Measurements from ENCODE around the gene KDELR1. TPM values are rescaled to one million over a fixed set of nuclear protein-coding genes. Genes with fewer than 3 reads are reported as not detected.

KDELR1 gene
- total RNA-seq, 1 experiment from 2014 or later, result 198 TPM

DNA sequence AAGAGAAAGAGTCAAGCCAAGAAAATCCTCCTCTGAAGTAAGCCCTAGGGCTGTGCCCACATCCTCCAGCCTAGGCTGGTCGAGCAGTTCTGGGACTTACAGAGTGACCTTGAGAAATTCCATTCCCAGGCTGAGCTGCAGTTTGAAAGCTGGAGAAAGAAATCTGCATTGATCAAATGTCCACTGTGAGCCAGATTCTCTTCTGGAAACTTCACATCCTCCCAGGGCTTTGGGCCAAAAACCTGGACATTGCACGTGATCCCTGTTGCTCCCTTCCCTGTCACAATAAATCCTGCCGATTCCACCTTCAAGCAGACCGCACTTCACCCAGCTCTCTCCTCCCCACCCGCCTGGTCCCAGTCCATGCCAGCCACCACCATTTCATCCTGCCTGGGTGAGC lies 43.3 kb downstream of the KDELR1 start:
- no peak overlapping the region for H2BK12ac ChIP-seq (ENCODE audit: insufficient read length, low read depth, low read length)
- no peak overlapping the region for H2BK15ac ChIP-seq (ENCODE audit: low read depth, low read length)
- no peak overlapping the region for H2AFZ ChIP-seq (ENCODE audit: low read length)
- H3K4me1 ChIP-seq (ENCODE audit: insufficient read depth, low read length), result no peaks in the 10 kb centered on the region
- Mint-ChIP-seq H3K4me3 (no peak overlapping the region), H3K9me3 (no peaks in the 10 kb centered on the region), H3K4me1 (peaks cover 2 to 3% of the 10 kb centered on the region in 2 experiments; a peak in 3 of 4 replicates), H3K27ac (peak overlapping the region in 1 of 3 experiments; percentile 5; a peak in 1 of 7 replicates), H3K27me3 (ENCODE audit: low read depth) (no peaks in the 10 kb centered on the region), H3K36me3 (ENCODE audit: insufficient read depth in 1 of 3, low read depth in 3 of 3) (peaks cover 0 to 4% (median 0%) of the 10 kb centered on the region in 3 experiments; a peak in 1 of 7 replicates)
- no peak overlapping the region for H2AK5ac ChIP-seq (ENCODE audit: insufficient read length, low read length)
- WGBS (ENCODE audit: extremely low coverage, insufficient read length, low lambda C conversion rate), result no CpG with 5 or more reads among the region's 5 CpGs
- no peaks in the 10 kb centered on the region for H3K9me3 ChIP-seq (ENCODE audit: control insufficient read depth, low read depth, low read length)
- H3K79me1 ChIP-seq (ENCODE audit: insufficient read depth, low read depth, low read length, poor library complexity, severe bottlenecking), result no peaks in the 10 kb centered on the region
- H3T11ph ChIP-seq (ENCODE audit: low read length), result no peak overlapping the region
- no peak overlapping the region for H4K5ac ChIP-seq (ENCODE audit: insufficient read length, low read depth, low read length)
- DNase-seq, result no peak
- no peak overlapping the region for H2BK20ac ChIP-seq (ENCODE audit: low read depth, low read length, poor library complexity, severe bottlenecking)
- no peaks in the 10 kb centered on the region for H4K20me1 ChIP-seq (ENCODE audit: control insufficient read depth, insufficient read depth, insufficient read length)
- H3K9ac ChIP-seq (ENCODE audit: extremely low read depth, insufficient read length, low read length), result no peak overlapping the region
- no peak overlapping the region for H3K4ac ChIP-seq (ENCODE audit: low read depth, low read length)
- no peak overlapping the region for H3K4me2 ChIP-seq (ENCODE audit: insufficient read depth, insufficient read length, low read length)
- H3K79me2 ChIP-seq (ENCODE audit: insufficient read depth, low read length), result no peaks in the 10 kb centered on the region
- no peaks in the 10 kb centered on the region for H3K27me3 ChIP-seq (ENCODE audit: insufficient read depth, low read length)
- no peak overlapping the region for H3K23ac ChIP-seq (ENCODE audit: insufficient read length, low read depth, low read length)
- H3K56ac ChIP-seq (ENCODE audit: insufficient read length, low read depth, low read length), result no peak overlapping the region
- H4K91ac ChIP-seq (ENCODE audit: insufficient read length, low read depth, low read length), result no peak overlapping the region
- no peak overlapping the region for H3K14ac ChIP-seq (ENCODE audit: insufficient read depth, low read length)
- no peak overlapping the region for H2BK5ac ChIP-seq (ENCODE audit: insufficient read length, low read length)
- TF ChIP-seq, protein P1, sequence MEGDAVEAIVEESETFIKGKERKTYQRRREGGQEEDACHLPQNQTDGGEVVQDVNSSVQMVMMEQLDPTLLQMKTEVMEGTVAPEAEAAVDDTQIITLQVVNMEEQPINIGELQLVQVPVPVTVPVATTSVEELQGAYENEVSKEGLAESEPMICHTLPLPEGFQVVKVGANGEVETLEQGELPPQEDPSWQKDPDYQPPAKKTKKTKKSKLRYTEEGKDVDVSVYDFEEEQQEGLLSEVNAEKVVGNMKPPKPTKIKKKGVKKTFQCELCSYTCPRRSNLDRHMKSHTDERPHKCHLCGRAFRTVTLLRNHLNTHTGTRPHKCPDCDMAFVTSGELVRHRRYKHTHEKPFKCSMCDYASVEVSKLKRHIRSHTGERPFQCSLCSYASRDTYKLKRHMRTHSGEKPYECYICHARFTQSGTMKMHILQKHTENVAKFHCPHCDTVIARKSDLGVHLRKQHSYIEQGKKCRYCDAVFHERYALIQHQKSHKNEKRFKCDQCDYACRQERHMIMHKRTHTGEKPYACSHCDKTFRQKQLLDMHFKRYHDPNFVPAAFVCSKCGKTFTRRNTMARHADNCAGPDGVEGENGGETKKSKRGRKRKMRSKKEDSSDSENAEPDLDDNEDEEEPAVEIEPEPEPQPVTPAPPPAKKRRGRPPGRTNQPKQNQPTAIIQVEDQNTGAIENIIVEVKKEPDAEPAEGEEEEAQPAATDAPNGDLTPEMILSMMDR (conservative IDR thresholded peaks at IDR 0.05), result no peak
- no peak overlapping the region for H2BK120ac ChIP-seq (ENCODE audit: low read depth, low read length, poor library complexity, severe bottlenecking)
- H3K27ac ChIP-seq (ENCODE audit: insufficient read length, low read depth, low read length), result no peak overlapping the region
- no peaks in the 10 kb centered on the region for H3K23me2 ChIP-seq (ENCODE audit: insufficient read length, low read depth, low read length, poor library complexity, severe bottlenecking)
- H3K18ac ChIP-seq (ENCODE audit: insufficient read length, low read depth, low read length), result no peak overlapping the region
- H4K8ac ChIP-seq (replicated peaks; ENCODE audit: insufficient read length, low read depth, low read length), result no peak overlapping the region
